Measurements from ENCODE around the gene VWA8.
A peak's percentile ranks its signal among the peaks of the same experiment; 100 is the strongest.

VWA8 gene

GRCh38 chr13:41780715-41781706 lies 179.9 kb downstream of the VWA8 start:
- peak; percentile 24 for DNase-seq (ENCODE audit: low read depth)

GRCh38 chr13:41775251-41775650 lies 185.7 kb downstream of the VWA8 start:
- no peak for DNase-seq (ENCODE audit: low read depth)
- H3K4me3 ChIP-seq (ENCODE audit: low read length): no peak overlapping the region
- no peak for TF ChIP-seq CTCF (IDR thresholded peaks at IDR 0.05; ENCODE audit: insufficient read depth, low read depth, low read length, missing control alignments)

More at GRCh38 chr13:41780715-41781706, 179.9 kb downstream of the VWA8 start:
- H3K4me3 ChIP-seq (ENCODE audit: low read length): no peak overlapping the region
- TF ChIP-seq CTCF (IDR thresholded peaks at IDR 0.05; ENCODE audit: insufficient read depth, low read depth, low read length, missing control alignments): no peak

GRCh38 chr13:41774605-41775218 lies 186.2 kb downstream of the VWA8 start:
- no peak for DNase-seq (ENCODE audit: low read depth)
- TF ChIP-seq CTCF (IDR thresholded peaks at IDR 0.05; ENCODE audit: insufficient read depth, low read depth, low read length, missing control alignments): no peak
- H3K4me3 ChIP-seq (ENCODE audit: low read length): no peak overlapping the region

GRCh38 chr13:41767801-41768200 lies 193.1 kb downstream of the VWA8 start:
- H3K4me3 ChIP-seq (ENCODE audit: low read length): no peak overlapping the region
- no peak for TF ChIP-seq CTCF (IDR thresholded peaks at IDR 0.05; ENCODE audit: insufficient read depth, low read depth, low read length, missing control alignments)
- no peak for DNase-seq (ENCODE audit: low read depth)

- DNase-seq (ENCODE audit: low read depth): no peak
- TF ChIP-seq CTCF (IDR thresholded peaks at IDR 0.05; ENCODE audit: insufficient read depth, low read depth, low read length, missing control alignments): no peak
- no peak overlapping the region for H3K4me3 ChIP-seq (ENCODE audit: low read length)
These were observed 194.5 kb downstream of the VWA8 start for GRCh38 chr13:41766439-41766838.

GRCh38 chr13:41765813-41766212 lies 195.1 kb downstream of the VWA8 start:
- no peak overlapping the region for H3K4me3 ChIP-seq (ENCODE audit: low read length)
- DNase-seq (ENCODE audit: low read depth): no peak
- no peak for TF ChIP-seq CTCF (IDR thresholded peaks at IDR 0.05; ENCODE audit: insufficient read depth, low read depth, low read length, missing control alignments)
